Ishikawa (cell line): ENCODE results near the gene ACER1.

ENCODE experiments used
- CEBPB ChIP-seq: IDR thresholded peaks from 2 replicates; pipeline ENCODE4 v1.6.1; 2012
- CREB1 ChIP-seq: IDR thresholded peaks from 2 replicates; pipeline ENCODE4 v1.6.1; 2012; ENCODE audit warnings: low read depth
- EGR1 ChIP-seq: IDR thresholded peaks from 2 replicates; pipeline ENCODE4 v1.6.1; 2012
- EP300 ChIP-seq: IDR thresholded peaks from 2 replicates; pipeline ENCODE4 v1.6.1; 2012; ENCODE audit warnings: borderline replicate concordance
- FOXM1 ChIP-seq: IDR thresholded peaks from 2 replicates; pipeline ENCODE4 v1.6.1; 2012; ENCODE audit warnings: low read depth, borderline replicate concordance
- NFIC ChIP-seq: IDR thresholded peaks from 2 replicates; pipeline ENCODE4 v1.6.1; 2012
- RAD21 ChIP-seq: IDR thresholded peaks from 2 replicates; pipeline ENCODE4 v1.6.1; 2012; ENCODE audit warnings: low read depth
- TAF1 ChIP-seq: IDR thresholded peaks from 2 replicates; pipeline ENCODE4 v1.6.1; 2012; ENCODE audit warnings: low read depth, mild to moderate bottlenecking
- TCF12 ChIP-seq: IDR thresholded peaks from 2 replicates; pipeline ENCODE4 v1.6.1; 2012; ENCODE audit warnings: low read depth
- TEAD4 ChIP-seq: IDR thresholded peaks from 2 replicates; pipeline ENCODE4 v1.6.1; 2012
- YY1 ChIP-seq: IDR thresholded peaks from 2 replicates; pipeline ENCODE4 v1.6.1; 2012; ENCODE audit warnings: low read depth
- ZBTB7A ChIP-seq: IDR thresholded peaks from 2 replicates; pipeline ENCODE4 v1.6.1; 2012; ENCODE audit warnings: low read depth
- TF ChIP-seq, protein P1 (sequence below): IDR thresholded peaks from 2 replicates; pipeline ENCODE4 v1.6.1; 2012; ENCODE audit warnings: low read depth, mild to moderate bottlenecking
- TF ChIP-seq, protein P2 (sequence below): IDR thresholded peaks from 2 replicates; pipeline ENCODE4 v1.6.1; 2012
- TF ChIP-seq, protein P3 (sequence below): IDR thresholded peaks from 2 replicates; pipeline ENCODE4 v1.6.1; 2012

Gene ACER1

DNA sequence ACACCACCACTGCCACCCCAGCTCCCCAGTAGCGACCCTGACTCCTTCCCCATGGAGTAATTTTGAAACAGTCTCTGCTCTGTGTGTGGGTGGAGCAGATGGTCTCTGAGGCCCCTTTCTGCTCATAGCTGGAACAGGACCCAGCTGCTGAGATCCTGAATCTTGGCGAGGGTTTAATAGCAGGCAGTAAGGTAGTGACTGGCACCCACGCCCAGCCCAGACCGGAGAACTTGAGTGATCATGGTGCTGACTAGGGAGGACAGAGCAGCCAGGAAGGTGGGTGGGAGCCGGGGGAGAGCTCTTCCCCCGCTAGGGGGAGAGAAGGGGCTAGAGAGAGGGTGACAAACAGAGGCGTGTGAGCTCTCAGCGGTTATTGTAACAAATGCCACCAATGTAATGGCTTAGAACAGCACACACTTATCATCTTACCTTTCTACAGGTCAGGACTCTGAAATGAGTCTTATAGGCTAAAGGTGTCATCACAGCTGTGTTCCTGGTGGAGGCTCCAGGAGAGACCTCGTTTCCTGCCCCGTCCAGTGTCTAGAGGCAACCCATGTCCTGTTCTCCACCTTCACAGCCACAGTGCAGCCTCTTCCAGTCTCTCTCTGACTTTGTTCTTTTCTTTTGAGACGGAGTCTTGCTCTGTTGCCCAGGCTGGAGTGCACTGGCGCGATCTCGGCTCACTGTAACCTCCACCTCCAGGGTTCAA, 7.2 kb upstream of the ACER1 start:
- TF ChIP-seq FOXM1 = no peak

DNA sequence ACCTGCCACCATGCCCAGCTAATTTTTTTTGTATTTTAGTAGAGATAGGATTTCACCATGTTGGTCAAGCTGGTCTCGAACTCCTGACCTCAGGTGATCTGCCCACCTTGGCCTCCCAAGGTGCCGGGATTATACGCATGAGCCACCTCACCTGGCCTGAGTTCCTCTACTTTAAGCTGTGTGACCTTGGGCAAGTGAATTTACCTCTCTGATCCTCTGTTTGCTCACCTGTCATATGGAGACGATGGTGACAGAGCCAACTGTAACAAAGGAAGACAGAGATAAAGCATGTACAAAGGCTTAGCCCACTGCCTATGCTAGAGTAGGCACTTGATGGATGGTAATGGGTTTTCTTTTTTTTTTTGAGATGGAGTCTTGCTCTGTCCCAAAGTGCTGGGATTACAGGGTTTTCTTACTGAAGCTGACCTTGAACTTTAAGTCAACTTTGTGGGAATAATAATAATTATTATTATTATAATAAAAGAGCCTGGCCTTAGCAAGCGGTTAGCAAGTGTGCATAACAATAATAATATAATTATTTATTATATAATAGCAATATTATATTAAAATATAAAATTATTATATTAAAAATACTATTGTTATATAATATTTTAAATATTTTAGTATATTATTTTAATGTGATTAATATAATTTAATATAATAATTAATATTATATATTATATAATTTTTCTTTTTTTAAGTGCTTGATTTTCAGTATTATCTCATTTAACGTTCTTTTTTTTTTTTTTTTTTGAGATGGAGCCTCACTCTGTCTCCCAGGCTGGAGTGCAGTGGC, 1.3 kb upstream of the ACER1 start:
- TF ChIP-seq NFIC (no peak), CREB1 (no peak), TCF12 (no peak), ZBTB7A (no peak), EGR1 (no peak), YY1 (no peak), TEAD4 (no peak)
- TF ChIP-seq, protein P1, sequence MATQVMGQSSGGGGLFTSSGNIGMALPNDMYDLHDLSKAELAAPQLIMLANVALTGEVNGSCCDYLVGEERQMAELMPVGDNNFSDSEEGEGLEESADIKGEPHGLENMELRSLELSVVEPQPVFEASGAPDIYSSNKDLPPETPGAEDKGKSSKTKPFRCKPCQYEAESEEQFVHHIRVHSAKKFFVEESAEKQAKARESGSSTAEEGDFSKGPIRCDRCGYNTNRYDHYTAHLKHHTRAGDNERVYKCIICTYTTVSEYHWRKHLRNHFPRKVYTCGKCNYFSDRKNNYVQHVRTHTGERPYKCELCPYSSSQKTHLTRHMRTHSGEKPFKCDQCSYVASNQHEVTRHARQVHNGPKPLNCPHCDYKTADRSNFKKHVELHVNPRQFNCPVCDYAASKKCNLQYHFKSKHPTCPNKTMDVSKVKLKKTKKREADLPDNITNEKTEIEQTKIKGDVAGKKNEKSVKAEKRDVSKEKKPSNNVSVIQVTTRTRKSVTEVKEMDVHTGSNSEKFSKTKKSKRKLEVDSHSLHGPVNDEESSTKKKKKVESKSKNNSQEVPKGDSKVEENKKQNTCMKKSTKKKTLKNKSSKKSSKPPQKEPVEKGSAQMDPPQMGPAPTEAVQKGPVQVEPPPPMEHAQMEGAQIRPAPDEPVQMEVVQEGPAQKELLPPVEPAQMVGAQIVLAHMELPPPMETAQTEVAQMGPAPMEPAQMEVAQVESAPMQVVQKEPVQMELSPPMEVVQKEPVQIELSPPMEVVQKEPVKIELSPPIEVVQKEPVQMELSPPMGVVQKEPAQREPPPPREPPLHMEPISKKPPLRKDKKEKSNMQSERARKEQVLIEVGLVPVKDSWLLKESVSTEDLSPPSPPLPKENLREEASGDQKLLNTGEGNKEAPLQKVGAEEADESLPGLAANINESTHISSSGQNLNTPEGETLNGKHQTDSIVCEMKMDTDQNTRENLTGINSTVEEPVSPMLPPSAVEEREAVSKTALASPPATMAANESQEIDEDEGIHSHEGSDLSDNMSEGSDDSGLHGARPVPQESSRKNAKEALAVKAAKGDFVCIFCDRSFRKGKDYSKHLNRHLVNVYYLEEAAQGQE = no peak

DNA sequence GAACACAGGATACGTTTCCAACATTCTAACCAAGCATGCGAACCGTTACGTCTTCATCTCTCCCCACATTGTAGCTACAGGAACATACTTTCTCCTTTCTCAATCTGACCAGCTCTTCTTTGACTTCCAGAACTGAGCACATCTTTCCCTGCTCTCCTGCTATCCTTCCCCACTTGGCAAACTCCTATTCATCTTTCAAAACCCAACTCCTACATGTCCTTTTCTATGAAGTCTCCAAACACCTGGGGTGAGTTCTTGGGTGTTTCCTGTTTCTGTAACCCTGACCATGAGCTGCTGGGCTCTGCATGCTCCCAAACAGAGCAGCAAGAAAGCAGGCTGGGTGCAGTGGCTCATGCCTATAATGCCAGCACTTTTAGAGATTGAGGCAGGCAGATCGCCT, 6.6 kb downstream of the ACER1 start:
- no peak for TF ChIP-seq EGR1
- TF ChIP-seq EP300 = no peak
- TF ChIP-seq ZBTB7A = no peak
- TF ChIP-seq TAF1 = no peak
- no peak for TF ChIP-seq FOXM1
- TF ChIP-seq RAD21 = no peak
- no peak for TF ChIP-seq TEAD4

DNA sequence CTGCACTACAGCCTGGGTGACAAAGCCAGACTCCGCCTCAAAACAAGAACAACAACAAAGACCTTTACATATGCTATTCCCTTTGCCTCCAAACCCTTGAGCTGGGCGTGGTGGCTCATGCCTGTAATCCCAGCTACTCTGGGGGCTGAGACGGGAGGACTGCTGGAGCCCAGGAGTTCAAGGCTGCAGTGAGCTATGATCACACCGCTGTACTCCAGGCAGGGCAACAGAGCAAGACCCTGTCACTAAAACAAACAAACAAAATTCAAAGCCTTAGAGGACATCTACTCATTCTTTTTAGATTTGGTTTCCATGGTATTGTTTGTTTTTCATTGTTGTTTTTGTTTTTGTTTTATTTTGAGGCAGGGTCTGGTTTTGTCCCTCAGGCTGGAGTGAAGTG, 7.8 kb downstream of the ACER1 start:
- TF ChIP-seq ZBTB7A = no peak
- no peak for TF ChIP-seq CEBPB
- TF ChIP-seq TAF1 = no peak
- TF ChIP-seq FOXM1 = no peak
- TF ChIP-seq, protein P1 = no peak
- TF ChIP-seq, protein P2, sequence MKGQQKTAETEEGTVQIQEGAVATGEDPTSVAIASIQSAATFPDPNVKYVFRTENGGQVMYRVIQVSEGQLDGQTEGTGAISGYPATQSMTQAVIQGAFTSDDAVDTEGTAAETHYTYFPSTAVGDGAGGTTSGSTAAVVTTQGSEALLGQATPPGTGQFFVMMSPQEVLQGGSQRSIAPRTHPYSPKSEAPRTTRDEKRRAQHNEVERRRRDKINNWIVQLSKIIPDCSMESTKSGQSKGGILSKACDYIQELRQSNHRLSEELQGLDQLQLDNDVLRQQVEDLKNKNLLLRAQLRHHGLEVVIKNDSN = no peak
- TF ChIP-seq NFIC = no peak
- no peak for TF ChIP-seq TCF12

DNA sequence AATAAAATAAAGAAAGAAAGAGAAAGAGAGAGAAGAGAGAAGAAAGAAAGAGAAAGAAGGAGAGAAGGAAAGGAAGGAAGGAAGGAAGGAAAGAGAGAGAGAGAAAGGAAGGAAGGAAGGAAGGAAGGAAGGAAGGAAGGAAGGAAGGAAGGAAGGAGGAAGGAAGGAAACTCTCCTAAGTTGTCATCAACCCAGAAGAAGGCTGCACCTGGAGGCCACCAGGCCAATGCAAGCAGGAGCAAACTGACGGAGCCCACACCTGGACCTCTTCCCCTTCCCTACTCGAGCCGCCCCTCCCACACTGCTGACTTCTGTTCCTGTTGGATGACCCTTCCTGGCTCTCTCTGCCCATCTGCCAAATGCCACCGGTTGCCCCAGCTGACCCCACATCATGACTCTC, 8.7 kb downstream of the ACER1 start:
- TF ChIP-seq EP300 (no peak), TCF12 (no peak), TAF1 (no peak), ZBTB7A (no peak), TEAD4 (no peak), CREB1 (no peak), CEBPB (no peak), FOXM1 (no peak), YY1 (no peak)
- TF ChIP-seq, protein P3, sequence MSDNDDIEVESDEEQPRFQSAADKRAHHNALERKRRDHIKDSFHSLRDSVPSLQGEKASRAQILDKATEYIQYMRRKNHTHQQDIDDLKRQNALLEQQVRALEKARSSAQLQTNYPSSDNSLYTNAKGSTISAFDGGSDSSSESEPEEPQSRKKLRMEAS = no peak

DNA sequence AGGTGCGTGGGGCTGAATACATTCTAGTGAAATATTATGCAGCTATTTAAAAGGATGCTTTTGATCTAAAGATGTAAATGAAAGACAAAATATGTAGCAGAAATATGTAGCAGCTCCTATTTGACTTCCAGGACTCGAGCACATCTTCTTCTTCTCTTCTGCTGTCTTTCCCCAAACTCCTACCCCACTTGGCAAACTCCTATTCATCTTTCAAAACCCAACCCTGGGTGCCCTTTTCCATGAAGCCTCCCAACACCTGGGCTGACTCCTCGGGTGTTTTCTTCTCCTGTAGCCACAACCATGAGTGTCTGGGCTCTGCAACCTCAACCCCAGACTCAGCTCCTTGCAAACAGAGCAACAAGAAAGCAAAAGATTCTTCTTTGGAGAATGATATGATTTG, 11.1 kb downstream of the ACER1 start:
- no peak for TF ChIP-seq YY1
- TF ChIP-seq CREB1 = no peak
- no peak for TF ChIP-seq TCF12
- no peak for TF ChIP-seq TAF1
- no peak for TF ChIP-seq CEBPB
- TF ChIP-seq, protein P2 = no peak
- TF ChIP-seq RAD21 = no peak
- no peak for TF ChIP-seq EP300
- no peak for TF ChIP-seq EGR1
- no peak for TF ChIP-seq NFIC
- TF ChIP-seq FOXM1 = no peak
